GM18868 (cell line): Measurements from ENCODE around the gene GSTO1.
A peak's percentile ranks its signal among the peaks of the same experiment; 100 is the strongest.
"Not testable (repeated sequence)": the region's sequence is repeated elsewhere in the genome, so short reads cannot be mapped to it uniquely, and the experiment has no call there.

Experiments
- ATAC-seq: cut with Tn5 transposase; IDR thresholded peaks from one replicate; pipeline ENCODE4 v1.9.1; 2021; ENCODE audit warnings: mild to moderate bottlenecking, moderate library complexity; ENCODE audit not compliant: unreplicated experiment

The GSTO1 gene

DNA sequence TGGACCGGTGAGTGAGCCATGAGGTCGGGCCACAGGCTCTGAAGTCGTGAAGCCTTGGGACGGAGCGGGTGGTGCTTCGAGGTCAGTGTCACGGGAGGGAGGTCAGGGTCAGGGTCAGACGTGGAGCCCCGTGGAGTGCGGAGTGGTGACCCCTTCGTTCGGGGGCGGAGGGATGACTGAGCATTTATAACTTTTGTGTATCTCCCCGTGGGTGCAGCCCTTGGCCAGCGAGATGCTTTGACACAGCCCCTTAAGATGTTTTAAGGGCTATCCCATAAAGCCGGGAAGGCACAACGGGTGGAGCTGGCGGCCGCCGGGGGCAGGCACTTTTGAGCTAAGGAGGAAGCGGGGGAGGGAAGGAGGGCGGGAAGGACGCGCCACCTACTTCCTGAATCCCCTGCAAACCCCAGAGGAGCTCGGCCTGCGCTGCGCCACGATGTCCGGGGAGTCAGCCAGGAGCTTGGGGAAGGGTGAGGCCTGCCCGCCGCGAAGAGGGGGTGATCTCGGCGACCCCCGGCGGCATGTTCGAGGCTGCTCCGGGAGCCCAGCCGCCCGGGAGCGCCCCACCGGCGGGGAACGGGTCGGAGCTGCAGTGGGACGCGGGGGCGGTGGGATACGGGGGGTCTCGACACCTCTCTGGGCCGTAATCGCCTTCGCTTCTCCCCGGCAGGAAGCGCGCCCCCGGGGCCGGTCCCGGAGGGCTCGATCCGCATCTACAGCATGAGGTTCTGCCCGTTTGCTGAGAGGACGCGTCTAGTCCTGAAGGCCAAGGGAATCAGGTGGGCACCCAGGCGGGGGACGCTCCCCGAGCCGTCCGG is at the start of gene GSTO1:
GSTO1 (plus strand) TSS at position 400 of the 818 bp plus-strand sequence; CDS start at position 437, 37 bp downstream.
- peak; percentile 78 for ATAC-seq

DNA sequence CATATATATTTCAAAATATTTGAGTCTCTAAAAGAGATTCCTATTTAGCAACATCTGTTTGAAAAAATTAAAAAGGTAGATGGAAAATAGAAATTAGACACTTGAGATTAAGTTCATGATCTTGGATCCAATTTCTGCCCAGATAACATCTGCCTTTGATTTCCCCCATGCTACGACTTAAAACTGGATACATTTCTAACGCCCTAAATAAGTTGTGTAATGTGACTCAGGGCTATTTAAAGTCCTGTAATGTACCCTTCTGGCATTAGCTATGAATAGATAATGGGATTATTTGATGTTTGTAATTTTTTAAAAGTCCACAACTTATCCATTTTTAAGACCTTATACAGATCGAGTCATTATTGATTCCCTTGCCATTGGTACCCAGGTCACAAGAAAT is 46.0 kb upstream of the GSTO1 start:
- ATAC-seq: no peak

- no peak for ATAC-seq
These were observed 45.0 kb upstream of the GSTO1 start for GRCh38 chr10:104209575-104210198.

DNA sequence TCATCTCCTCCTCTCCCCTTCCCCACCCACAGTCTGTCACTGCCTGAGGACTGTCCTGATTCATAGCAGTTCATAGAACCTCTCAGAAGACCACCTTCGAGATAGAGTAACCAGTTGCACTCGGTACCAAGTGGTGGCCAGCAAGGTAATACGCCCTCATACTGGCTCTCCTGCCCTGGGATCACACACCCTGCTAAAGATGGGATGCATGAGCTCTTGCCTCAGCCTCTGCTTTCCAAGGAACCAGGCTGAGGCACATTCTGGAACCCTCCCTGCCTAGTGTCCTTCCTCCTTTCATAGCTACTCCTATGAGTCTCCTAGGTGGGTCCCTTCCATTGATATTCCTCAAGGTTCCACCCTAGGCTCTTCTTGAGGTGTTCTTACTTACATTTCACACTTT is 38.1 kb upstream of the GSTO1 start:
- ATAC-seq: no peak

GRCh38 chr10:104218751-104219150 is 35.9 kb upstream of the GSTO1 start:
- no peak for ATAC-seq

- no peak for ATAC-seq
These were observed 34.2 kb upstream of the GSTO1 start for GRCh38 chr10:104220522-104220921.

GRCh38 chr10:104223304-104223703 is 31.4 kb upstream of the GSTO1 start:
- ATAC-seq: no peak

DNA sequence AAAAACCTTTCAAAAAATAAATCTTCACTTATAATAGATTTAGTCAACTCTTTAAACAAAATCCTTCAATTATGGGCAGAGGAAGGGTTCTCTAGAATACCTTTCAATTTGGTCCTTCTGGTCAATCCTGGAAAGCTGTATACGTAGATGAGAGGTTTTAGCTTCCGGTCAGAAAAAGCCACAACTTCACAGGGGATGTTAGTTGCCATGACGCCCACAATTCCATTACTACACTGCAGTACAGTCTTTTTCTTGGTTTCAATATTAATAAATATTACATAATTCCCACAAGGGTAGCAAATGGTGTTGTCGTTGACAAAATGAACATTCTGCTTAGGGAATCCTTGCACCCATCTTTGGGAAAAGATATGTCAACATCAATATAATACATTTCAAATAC is 24.2 kb upstream of the GSTO1 start:
- ATAC-seq: no peak

DNA sequence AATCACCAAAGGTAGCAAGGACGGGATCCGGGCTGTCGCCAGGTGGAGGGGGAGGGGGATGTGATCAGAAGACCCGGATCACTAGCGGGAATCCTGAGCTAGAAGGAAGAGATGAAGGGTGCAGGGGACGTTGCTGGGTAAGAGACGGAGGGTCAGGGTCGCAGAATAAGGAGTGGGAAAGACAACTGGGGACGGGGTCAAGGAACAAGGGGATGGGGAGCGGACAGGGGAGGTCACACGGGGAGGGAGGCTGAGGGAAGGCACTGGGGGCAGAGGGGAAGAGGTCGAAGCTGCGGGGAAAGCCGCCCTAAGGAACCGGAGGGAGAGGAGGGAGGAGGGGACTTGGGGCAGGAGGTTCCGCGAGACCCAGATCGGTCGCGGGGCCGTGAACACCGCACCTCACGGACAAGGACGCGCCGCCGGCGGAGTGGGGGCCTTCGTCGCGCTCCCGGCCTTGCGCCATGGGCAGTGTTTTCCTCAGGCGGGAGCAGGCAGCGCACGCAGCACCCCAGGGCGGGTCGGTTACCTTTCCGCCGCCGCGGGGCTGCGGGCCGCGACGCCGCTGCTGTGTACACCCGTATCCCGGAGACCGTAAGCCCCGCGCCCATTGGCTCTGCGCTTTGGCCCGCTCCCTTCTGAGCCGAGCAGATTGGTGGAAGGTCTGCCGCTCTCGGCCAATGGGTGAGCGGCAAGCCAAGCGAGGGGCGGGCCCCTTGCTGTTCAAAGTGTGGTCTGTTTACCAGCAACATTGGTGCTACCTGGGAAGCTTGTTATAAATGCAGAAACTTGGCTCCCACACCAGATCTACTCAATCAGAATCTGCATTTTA is 22.7 kb upstream of the GSTO1 start, which contains the start of gene CFAP43:
CFAP43 (minus strand) TSS at position 581 of the 829 bp plus-strand sequence; CDS start at position 463, 118 bp downstream.
- peak; percentile 100 for ATAC-seq

DNA sequence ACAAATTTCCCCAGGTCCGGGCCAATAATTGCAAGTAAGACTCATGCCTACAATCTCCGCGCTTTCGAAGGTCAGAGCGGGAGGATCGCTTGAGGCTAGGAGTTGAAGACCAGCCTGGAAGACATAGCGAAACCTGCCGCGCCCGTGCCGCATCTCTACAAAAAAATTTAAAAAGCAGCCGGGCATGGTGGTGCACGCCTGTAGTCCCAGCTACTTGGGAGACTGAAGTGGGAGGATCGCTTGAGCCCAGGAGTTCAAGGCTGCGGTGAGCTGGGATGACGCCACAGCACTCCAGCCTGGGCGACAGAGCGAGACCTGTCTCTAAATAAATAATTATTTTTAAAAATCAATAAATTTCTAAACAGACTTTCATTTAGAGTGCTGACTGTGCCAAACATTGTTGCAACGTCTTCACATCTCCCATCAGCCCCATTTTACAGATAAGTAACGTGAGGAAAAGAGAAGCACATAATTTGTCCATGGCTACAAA is 22.0 kb upstream of the GSTO1 start:
- peak; percentile 12 for ATAC-seq

DNA sequence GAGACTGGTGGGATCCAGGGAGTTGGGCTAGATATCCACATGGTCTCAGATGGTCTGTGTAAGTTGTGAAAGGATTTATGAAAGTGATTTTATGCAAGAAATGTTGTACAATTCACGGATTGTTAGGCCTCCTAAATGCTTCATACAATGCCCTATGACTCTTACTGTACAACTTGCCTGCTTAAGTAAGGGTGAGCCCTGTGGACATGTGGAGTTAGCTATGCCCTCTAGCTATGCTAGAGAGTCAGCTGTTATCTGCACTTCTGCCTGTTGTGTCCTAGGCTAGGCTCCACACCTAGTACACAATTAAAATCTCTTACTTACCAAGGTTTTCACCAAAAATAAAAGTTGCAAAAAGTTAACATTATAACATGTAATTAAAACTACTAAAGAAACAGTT is 20.9 kb upstream of the GSTO1 start:
- no peak for ATAC-seq

DNA sequence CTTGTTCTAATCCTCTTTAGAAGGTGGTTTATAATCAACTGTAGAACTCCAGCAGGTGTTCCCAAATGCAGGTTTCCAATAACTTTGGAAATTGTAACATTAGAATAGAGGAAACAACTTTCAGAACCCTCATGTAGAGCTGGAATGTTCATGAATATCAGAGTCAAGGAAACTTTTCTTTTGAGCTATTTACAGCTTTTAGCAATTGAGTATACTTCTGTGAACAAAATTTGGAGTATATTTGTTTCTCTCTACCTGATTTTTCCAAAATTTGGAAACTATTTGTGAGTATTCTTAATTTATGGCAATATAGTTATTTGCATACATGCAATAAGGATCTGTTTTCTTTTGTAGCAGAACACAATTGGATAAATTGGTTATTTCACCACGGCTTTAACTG is 19.8 kb upstream of the GSTO1 start:
- ATAC-seq: no peak

GRCh38 chr10:104235801-104236200 is 18.9 kb upstream of the GSTO1 start:
- ATAC-seq: no peak

- ATAC-seq: no peak
These were observed 14.6 kb upstream of the GSTO1 start for GRCh38 chr10:104240078-104240477.

GRCh38 chr10:104242545-104242944 is 12.1 kb upstream of the GSTO1 start:
- no peak for ATAC-seq

GRCh38 chr10:104243009-104243408 is 11.7 kb upstream of the GSTO1 start:
- ATAC-seq: not testable (repeated sequence)

DNA sequence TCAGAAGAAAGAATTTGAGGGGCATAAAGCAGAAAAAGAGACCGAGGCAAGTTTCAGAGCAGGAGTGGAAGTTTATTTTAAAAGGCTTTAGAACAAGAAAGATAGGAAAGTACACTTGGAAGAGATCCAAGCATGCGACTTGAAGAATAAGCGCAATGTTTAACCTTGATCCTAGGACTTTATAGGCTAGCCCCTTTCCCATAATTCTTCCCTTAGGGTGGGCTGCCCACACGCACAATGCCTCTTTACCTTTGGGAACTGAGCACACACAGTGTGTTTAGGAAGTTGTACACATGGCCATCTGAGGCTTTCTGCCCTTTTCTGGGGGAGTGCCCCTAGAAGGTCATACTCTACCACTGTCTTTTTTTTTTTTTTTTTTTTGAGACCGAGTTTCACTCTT is 11.2 kb upstream of the GSTO1 start:
- ATAC-seq: no peak

DNA sequence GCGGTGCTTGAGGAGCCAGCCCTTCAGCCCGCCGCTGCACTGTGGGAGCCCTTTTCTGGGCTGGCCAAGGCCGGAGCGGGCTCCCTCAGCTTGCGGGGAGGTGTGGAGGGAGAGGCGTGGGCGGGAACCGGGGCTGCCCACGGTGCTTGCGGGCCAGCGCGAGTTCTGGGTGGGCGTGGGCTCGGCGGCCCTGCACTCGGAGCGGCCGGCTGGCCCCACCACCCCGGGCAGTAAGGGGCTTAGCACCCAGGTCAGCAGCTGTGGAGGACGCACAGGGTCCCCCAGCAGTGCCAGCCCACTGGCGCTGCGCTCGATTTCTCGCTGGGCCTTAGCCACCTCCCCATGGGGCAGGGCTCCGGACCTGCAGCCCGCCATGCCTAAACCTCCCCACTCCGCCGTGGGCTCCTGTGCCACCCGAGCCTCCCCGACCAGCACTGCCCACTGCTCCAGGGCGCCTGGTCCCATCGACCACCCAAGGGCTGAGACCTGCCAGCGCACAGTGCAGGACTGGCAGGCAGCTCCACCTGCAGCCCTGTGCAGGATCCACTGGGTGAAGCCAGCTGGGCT is 9.5 kb upstream of the GSTO1 start:
- no peak for ATAC-seq

DNA sequence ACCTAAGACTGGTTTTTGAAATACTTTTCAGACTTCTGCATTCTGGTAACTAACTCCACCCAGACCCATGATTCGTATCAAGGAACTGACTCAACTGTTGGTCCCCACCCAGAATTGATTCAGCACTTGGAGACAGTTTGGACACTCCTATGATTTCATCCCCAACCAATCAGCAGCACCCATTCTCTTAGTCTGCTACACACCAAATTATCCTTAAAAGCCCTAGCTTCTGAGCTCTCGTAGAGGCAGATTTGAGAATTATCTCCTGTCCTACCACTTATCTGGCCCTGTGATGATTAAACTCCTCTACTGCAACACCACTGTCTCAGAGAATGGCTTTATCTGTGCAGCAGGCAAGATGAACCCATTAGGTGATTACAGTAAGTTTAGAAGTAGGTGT is 7.7 kb upstream of the GSTO1 start:
- ATAC-seq: no peak

DNA sequence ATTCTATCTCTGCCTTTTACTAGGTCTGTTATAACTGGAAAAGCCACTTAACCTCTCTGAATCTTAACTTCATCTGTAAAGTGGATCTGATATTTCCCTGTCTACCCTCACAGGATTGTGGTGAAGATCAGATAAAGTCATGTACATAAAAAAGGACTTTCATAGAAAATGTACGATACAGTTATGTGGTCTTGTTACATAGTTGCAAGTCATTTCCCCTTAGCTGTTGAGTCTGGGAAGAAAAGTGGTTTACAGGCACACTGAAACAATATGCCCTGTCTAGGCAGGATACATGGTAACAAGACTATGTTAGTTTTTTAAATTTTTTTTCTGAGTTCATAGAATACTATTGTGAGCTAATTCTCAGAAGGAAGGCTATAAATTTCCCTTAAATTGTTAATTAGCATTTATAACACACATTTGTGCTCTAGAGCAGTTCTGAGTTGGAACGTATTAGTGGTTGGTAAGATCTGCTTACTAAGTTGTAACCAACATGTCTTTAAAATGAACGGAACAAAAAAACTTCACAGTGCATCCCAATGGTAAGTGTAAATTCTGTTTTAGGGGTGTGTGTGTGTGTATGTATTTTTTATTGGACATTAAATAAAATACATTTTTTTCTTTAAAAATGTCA is 7.1 kb upstream of the GSTO1 start:
- no peak for ATAC-seq
